ENCODE results near the gene EMC6. TPM values are rescaled to one million over a fixed set of nuclear protein-coding genes. Genes with fewer than 3 reads are reported as not detected.

Gene EMC6
- total and polyA plus RNA-seq, 2 of the 13 experiments (the other 11 are each of a cell fraction or from before 2014, with no cell fraction given): 45.1 to 47.7 TPM

- TF ChIP-seq SETDB1 (CRISPR knock-in tag; IDR thresholded peaks at IDR 0.05; ENCODE audit: borderline replicate concordance): no peak
- TF ChIP-seq XBP1 (CRISPR knock-in tag; IDR thresholded peaks at IDR 0.05): 0 out of 2 replicates have a peak, but pooled peaks have one; percentile 48
- TF ChIP-seq ZKSCAN5 (CRISPR knock-in tag; IDR thresholded peaks at IDR 0.05): no peak
- TF ChIP-seq, protein P1, sequence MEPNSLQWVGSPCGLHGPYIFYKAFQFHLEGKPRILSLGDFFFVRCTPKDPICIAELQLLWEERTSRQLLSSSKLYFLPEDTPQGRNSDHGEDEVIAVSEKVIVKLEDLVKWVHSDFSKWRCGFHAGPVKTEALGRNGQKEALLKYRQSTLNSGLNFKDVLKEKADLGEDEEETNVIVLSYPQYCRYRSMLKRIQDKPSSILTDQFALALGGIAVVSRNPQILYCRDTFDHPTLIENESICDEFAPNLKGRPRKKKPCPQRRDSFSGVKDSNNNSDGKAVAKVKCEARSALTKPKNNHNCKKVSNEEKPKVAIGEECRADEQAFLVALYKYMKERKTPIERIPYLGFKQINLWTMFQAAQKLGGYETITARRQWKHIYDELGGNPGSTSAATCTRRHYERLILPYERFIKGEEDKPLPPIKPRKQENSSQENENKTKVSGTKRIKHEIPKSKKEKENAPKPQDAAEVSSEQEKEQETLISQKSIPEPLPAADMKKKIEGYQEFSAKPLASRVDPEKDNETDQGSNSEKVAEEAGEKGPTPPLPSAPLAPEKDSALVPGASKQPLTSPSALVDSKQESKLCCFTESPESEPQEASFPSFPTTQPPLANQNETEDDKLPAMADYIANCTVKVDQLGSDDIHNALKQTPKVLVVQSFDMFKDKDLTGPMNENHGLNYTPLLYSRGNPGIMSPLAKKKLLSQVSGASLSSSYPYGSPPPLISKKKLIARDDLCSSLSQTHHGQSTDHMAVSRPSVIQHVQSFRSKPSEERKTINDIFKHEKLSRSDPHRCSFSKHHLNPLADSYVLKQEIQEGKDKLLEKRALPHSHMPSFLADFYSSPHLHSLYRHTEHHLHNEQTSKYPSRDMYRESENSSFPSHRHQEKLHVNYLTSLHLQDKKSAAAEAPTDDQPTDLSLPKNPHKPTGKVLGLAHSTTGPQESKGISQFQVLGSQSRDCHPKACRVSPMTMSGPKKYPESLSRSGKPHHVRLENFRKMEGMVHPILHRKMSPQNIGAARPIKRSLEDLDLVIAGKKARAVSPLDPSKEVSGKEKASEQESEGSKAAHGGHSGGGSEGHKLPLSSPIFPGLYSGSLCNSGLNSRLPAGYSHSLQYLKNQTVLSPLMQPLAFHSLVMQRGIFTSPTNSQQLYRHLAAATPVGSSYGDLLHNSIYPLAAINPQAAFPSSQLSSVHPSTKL (CRISPR knock-in tag; IDR thresholded peaks at IDR 0.05): 0 out of 2 replicates have a peak, but pooled peaks have one; percentile 10
- no peak for TF ChIP-seq ZNF10 (CRISPR knock-in tag; IDR thresholded peaks at IDR 0.05; ENCODE audit: borderline replicate concordance, low read depth)
- TF ChIP-seq BCLAF1 (IDR thresholded peaks at IDR 0.05): no peak
- TF ChIP-seq HDAC6 (IDR thresholded peaks at IDR 0.05; ENCODE audit: low read depth, low read length): no peak
- no peak for TF ChIP-seq ZNF224 (CRISPR knock-in tag; IDR thresholded peaks at IDR 0.05)
- TF ChIP-seq ZNF24 (IDR thresholded peaks at IDR 0.05): no peak
- no peak for TF ChIP-seq ZNF878 (CRISPR knock-in tag; IDR thresholded peaks at IDR 0.05)
- 0 out of 2 replicates have a peak, but pooled peaks have one; percentile 24 for TF ChIP-seq MTERF4 (CRISPR knock-in tag; IDR thresholded peaks at IDR 0.05)
- TF ChIP-seq ZNF503 (CRISPR knock-in tag; IDR thresholded peaks at IDR 0.05): no peak
- peak; percentile 40; the same call in 1 of the 2 replicates for TF ChIP-seq ZNF747 (CRISPR knock-in tag; IDR thresholded peaks at IDR 0.05; ENCODE audit: borderline replicate concordance)
- no peak for TF ChIP-seq NFE2 (CRISPR knock-in tag; IDR thresholded peaks at IDR 0.05)
- peak; percentile 55 for TF ChIP-seq SUZ12 (IDR thresholded peaks at IDR 0.05; ENCODE audit: low read depth, low read length)
- no peak for TF ChIP-seq MTA1 (CRISPR knock-in tag; IDR thresholded peaks at IDR 0.05; ENCODE audit: borderline replicate concordance)
- TF ChIP-seq TAF1 (CRISPR knock-in tag; IDR thresholded peaks at IDR 0.05): peak; percentile 88
- peak; percentile 83 for TF ChIP-seq ZNF350 (CRISPR knock-in tag; IDR thresholded peaks at IDR 0.05; ENCODE audit: borderline replicate concordance, low read depth)
- no peak for TF ChIP-seq JUNB (CRISPR knock-in tag; IDR thresholded peaks at IDR 0.05; ENCODE audit: borderline replicate concordance)
- no peak for TF ChIP-seq NCOA5 (CRISPR knock-in tag; IDR thresholded peaks at IDR 0.05)
- no peak for TF ChIP-seq ZC3H13 (CRISPR knock-in tag; IDR thresholded peaks at IDR 0.05)
Measured at GRCh38 chr17:3636154-3636907, 32.3 kb upstream of the EMC6 start, which contains the start of the genes CTNS and SHPK (continued).

All from HepG2 (cell line).